Fibroblast of peridontal ligament (primary cell): ENCODE results near the gene FGF18.
"Not testable (repeated sequence)": the region's sequence is repeated elsewhere in the genome, so short reads cannot be mapped to it uniquely, and the experiment has no call there.

Source experiments
- DNase-seq: peaks from one replicate; pipeline ENCODE4 v3.0.0-alpha.2; 2010; ENCODE audit errors: extremely low read depth

Gene FGF18, protein sequence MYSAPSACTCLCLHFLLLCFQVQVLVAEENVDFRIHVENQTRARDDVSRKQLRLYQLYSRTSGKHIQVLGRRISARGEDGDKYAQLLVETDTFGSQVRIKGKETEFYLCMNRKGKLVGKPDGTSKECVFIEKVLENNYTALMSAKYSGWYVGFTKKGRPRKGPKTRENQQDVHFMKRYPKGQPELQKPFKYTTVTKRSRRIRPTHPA

GRCh38 chr5:171418982-171419687 is at the start of gene FGF18:
FGF18 (plus strand) TSS chr5:171419647; CDS start chr5:171420200, 553 bp downstream.
- DNase-seq = peak; percentile 31

DNA sequence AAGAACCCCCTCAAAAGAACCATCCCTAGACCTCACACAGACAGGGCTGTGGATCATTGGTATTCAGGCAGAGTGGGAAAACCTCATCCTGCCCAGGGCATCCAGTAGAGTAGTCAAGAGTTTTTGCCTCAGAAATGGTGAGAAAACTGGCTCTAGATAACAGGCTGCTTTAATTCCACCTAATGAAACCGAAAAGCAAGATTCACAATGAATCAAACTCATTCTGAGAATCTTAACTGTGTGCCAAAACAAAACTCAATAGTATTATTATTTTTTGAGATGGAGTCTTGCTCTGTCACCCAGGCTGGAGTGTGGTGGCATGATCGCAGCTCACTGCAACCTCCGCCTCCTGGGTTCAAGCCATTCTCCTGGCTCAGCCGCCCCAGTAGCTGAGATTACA is 49.5 kb upstream of the FGF18 start:
- no peak for DNase-seq

- not testable (repeated sequence) for DNase-seq
These were observed 48.6 kb upstream of the FGF18 start for GRCh38 chr5:171370881-171371280.

DNA sequence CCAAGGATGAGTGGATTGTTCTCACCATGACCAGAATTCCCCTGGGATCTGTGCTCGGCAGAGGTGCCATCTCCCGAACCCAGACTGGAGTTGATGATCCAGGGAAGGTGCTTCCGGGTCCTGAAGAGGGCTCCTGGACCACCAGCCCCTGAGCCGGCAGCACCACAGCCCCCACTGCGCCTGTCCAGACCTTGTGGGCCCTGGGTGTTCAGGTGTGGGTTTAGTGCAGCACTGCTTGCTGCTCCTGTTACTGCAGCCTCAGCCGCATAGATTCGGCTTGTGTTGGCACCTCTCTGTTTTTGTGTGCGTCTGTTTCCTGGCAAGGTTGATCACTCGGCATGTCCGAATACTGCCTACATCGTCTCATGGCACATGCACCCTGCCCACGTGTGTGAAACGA is 48.1 kb upstream of the FGF18 start:
- DNase-seq = no peak

- DNase-seq = no peak
These were observed 39.5 kb upstream of the FGF18 start for GRCh38 chr5:171379961-171380360.

GRCh38 chr5:171384416-171384815 is 35.0 kb upstream of the FGF18 start:
- DNase-seq = not testable (repeated sequence)

DNA sequence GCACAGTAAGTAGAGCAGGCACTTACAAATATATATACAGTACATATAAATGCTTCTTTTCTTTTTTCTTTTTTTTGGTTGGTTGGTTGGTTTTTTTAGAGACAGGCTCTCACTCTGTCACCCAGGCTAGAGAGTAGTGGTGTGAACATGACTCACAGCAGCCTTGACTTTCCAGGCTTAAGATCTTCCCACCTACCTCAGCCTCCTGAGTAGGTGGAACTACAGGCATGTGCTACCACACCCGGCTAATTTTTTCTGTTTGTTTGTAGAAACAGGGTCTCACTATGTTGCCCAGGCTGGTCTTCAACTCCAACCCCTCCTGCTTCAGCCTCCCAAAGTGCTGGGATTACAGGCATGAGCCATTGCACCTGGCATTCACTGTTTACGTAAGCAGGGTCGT is 34.4 kb upstream of the FGF18 start:
- DNase-seq = not testable (repeated sequence)

DNA sequence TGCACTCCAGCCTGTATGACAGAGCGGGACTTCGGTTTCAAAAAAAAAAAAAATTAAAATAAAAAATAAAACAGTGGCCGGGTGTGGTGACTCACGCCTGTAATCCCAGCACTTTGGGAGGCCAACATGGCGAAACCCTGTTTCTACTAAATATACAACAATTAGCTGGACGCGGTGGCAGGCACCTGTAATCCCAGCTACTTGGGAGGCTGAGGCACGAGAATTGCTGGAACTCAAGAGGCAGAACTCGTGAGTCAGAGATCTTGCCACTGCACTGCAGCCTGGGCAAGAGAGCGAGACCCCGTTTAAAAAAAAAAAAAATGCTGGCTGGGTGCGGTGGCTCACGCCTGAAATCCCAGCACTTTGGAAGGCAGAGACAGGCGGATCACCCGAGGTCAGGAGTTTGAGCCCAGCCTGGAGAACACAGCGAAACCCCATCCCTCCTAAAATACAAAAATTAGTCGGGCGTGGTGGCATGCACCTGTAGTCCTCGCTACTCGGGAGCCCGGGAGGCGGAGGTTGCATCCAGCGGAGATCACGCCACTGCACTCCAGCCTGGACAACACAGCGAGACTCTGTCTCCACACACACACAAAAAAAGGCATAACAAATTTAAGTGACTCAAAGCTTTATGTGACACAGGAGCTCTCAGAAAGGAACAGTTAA is 33.3 kb upstream of the FGF18 start:
- no peak for DNase-seq

- DNase-seq = no peak
These were observed 32.5 kb upstream of the FGF18 start for GRCh38 chr5:171386861-171387344.

- DNase-seq = peak; percentile 98
These were observed 32.0 kb upstream of the FGF18 start, which contains the start of gene NPM1 for GRCh38 chr5:171387345-171387969. NPM1 (plus strand) TSS chr5:171387849; CDS start chr5:171387949, 100 bp downstream.

- DNase-seq = peak; percentile 66
These were observed 31.3 kb upstream of the FGF18 start for GRCh38 chr5:171387970-171388815.

DNA sequence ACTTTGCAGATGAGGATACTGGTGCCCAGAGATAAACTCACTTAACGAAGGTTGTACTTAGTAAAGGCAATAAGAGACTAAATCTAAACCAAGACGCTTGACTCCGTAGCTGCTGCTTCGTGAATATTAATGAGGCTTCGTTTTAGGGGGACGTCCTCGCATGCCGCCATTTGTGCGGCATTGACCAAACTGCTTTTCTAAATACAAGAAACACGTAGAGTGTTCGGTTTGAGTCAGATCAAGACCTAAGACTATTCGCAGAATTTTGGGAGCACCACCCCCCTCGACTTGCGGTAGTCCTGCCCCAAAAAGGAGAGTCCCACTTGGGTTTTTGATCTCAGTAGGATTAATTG is 30.7 kb upstream of the FGF18 start:
- no peak for DNase-seq

DNA sequence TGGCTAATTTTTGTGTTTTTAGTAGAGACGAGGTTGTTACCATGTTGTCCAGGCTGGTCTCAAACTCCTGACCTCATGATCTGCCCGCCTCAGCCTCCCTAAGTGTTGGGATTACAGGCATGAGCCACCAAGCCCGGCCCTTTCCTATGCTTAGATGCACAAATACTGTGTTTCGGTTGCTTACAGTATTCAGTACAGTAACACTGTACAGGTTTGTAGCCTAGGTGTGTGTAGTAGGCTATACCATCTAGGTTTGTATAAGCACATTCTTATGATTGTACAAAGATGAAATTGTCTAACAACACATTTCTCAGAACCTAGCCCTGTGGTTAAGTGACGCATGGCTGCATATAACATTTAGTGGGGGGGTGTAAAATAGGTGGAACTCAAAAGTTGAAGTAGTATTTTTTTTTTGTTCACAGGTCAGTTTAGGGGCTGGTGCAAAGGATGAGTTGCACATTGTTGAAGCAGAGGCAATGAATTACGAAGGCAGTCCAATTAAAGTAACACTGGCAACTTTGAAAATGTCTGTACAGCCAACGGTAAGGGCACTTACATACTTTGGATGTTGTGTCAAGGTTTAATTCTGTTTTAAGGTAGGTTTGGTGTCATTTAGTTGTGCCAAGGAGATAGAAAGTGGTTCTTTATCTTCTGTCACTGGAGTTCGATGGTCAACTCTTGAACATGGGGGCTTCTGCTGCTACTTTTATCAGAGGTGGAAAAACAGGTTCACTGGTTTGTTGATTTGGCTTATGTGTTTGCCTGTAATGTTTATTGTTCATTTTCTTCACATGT is 28.4 kb upstream of the FGF18 start:
- DNase-seq = no peak

DNA sequence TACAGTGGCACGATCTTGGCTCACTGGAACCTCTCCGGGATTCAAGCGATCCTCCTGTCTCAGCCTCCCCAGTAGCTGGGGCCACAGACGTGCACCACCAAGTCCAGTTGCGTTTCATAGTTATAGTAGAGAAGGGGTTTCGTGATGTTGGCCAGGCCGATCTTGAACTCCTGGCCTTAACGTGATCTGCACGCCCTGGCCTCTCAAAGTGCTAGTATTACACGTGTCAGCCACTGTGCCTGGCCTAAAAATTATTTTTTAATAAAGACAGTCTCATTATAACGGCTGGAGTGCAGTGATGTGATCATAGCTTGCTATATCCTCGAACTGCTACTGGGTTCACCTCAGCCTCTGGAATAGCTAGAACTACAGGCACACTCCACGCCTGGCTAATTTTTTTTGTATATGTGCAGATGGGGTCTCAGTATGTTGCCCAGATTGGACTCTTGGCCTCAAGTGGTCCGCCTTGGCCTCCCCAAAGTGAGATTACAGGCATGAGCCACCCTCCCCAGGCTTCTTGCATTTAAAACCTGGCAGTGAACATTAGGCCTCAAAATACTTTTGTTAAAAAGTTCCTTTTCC is 27.4 kb upstream of the FGF18 start:
- no peak for DNase-seq

DNA sequence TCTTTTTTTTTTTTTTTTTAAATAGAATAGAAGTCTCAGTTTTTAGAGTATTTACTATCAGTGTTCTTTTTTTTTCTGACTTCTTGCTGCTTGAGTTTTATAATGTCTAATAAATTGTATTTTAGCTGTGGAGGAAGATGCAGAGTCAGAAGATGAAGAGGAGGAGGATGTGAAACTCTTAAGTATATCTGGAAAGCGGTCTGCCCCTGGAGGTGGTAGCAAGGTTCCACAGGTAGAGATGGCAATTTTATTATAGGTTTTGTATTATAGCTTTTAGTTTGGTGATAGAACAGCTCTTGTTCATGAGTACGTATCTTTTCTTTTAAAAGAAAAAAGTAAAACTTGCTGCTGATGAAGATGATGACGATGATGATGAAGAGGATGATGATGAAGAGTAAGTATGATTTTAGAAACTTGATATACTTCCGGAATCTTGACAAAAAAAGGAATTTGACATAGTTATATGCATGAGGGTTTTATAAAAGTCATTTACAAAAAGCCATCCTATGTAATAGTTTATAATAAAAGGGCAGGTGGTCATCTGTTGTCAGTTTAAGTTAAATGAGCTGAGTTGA is 26.8 kb upstream of the FGF18 start:
- no peak for DNase-seq

- DNase-seq = no peak
These were observed 24.4 kb upstream of the FGF18 start for GRCh38 chr5:171395042-171395441.

GRCh38 chr5:171396583-171396982 is 22.9 kb upstream of the FGF18 start:
- DNase-seq = not testable (repeated sequence)

DNA sequence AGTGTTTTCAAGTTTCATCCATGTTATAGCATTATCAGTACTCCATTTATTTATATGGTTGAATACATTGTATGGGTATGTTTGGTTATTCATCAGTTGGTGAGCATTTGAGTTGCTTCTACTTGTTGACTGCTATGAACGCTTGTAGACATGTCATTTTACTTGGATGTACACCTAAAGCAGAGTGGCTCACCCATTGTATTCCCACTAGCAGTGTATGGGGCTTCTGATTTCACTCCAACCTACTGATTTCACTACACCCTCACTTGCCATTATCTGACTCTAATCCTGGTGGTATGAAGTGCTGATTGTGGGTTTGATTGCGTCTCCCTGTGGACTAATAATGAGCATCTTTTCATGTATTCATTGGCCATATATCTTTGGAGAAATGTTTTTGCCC is 22.3 kb upstream of the FGF18 start:
- DNase-seq = no peak

GRCh38 chr5:171397599-171397998 is 21.8 kb upstream of the FGF18 start:
- DNase-seq = no peak

DNA sequence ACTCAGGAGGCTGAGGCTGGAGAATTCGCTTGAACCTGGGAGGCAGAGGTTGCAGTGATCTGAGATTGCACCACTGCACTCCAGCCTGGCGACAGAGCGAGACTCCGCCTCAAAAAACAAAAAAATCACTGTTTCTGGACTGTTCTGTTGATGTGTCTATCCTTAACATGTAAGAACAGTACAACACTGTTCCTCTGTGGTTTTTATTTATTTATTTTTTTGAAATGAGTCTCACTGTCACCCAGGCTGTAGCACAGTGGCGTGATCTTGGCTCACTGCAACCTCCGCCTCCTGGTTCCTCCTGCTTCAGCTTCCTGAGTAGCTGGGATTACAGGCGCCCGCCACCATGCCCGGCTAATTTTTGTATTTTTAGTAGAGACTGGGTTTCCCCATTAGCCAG is 20.8 kb upstream of the FGF18 start:
- not testable (repeated sequence) for DNase-seq
